Bronchial epithelial cell (primary cell): Measurements from ENCODE around the gene KRT1. TPM values are rescaled to one million over a fixed set of nuclear protein-coding genes. Genes with fewer than 3 reads are reported as not detected.

Source experiments
- DNase-seq: peaks from one replicate; pipeline ENCODE4 v3.0.0-alpha.2; 2010; ENCODE audit warnings: low read depth
- FAIRE-seq: peaks from 2 replicates; lab custom pipeline; 2011; peaks lifted over from hg19 to GRCh38; lab: Jason Lieb, UNC
- H3K27me3 ChIP-seq: 2 replicates; pipeline ENCODE4 v1.5.1; 2011; ENCODE audit warnings: low read length; ENCODE audit not compliant: control insufficient read depth, insufficient read depth
- H3K36me3 ChIP-seq: 2 replicates; pipeline ENCODE4 v1.5.1; 2011; ENCODE audit warnings: low read length; ENCODE audit not compliant: control insufficient read depth, insufficient read depth
- H3K4me3 ChIP-seq: 2 replicates; pipeline ENCODE4 v1.5.1; 2011; ENCODE audit warnings: mild to moderate bottlenecking, low read depth, low read length, control low read depth
- total RNA-seq: library from RNA; depleted of rRNA; stranded (reverse); fragments of >200 nt; gene quantifications from 2 replicates; pipeline ENCODE4 v1.2.1, GENCODE V29; 2014
- TF ChIP-seq, protein P1 (sequence below): IDR thresholded peaks from 2 replicates; pipeline ENCODE4 v1.5.1; 2011; ENCODE audit warnings: mild to moderate bottlenecking, moderate library complexity, low read length, control low read depth, inconsistent platforms; ENCODE audit not compliant: insufficient read depth, severe bottlenecking

KRT1 gene
- total RNA-seq, 1 donor from 2014 or later: not detected

DNA sequence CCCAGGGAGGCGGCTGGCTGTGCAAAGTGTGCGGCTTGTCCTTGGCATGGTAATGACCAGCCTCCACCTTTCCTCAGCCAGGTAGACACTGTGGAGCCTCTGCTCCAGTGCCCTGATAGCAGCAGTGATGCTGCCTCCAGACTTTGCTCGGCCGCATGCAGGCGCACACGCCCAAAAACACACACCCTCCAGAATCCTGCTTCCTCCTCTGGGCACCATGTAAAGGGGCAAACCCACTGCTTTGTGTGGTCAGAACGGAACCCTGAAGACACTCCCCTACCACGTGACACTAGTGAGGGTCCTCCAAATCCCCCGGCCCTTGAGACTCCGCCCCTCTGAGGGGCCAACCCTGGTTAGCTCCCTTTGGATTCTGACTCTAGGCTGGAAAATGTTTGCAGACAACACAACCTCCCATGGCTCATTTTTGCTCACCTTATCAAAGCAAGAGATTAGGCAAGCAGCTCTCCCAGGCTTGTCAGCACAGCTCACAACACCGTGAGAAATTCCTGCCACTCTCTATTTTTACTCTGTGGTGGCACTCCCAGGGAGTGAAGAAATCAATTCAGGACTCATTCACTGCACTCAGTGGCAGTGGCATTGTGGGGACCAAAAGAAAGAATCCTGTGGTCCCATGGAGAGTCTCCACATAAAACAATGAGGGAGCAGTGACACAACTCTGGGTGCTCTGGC, 18.6 kb upstream of the KRT1 start:
- peak; percentile 77 for FAIRE-seq
- peaks cover 19% of the 10 kb centered on the region for H3K27me3 ChIP-seq
- H3K4me3 ChIP-seq: no peak overlapping the region
- DNase-seq: peak; percentile 65
- H3K36me3 ChIP-seq: no peaks in the 10 kb centered on the region
- TF ChIP-seq, protein P1, sequence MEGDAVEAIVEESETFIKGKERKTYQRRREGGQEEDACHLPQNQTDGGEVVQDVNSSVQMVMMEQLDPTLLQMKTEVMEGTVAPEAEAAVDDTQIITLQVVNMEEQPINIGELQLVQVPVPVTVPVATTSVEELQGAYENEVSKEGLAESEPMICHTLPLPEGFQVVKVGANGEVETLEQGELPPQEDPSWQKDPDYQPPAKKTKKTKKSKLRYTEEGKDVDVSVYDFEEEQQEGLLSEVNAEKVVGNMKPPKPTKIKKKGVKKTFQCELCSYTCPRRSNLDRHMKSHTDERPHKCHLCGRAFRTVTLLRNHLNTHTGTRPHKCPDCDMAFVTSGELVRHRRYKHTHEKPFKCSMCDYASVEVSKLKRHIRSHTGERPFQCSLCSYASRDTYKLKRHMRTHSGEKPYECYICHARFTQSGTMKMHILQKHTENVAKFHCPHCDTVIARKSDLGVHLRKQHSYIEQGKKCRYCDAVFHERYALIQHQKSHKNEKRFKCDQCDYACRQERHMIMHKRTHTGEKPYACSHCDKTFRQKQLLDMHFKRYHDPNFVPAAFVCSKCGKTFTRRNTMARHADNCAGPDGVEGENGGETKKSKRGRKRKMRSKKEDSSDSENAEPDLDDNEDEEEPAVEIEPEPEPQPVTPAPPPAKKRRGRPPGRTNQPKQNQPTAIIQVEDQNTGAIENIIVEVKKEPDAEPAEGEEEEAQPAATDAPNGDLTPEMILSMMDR: no peak

DNA sequence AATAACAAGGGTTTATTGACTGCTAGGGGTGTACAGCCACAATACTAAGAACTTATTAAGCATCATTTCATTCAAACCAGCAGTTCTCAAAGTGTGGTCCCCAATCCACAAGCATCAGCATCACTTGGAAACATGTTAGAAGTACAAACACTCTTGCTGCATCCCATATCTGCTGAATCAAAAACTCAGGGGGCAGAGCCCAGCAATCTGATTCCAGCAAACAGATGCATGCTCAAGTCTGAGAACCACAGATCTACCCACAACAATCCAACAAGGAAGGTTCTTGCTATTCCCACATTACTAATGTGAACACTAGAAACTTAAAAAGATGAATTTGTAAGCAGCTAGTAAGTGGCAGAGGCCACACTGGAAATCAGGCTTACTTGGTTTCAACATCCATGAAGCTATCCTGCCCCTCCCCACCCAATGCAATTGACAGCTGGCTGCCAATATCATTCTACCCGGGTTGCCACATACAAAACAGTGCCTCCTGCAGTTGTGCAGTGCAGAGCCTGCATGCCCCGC, 16.9 kb upstream of the KRT1 start:
- H3K36me3 ChIP-seq: no peaks in the 10 kb centered on the region
- DNase-seq (no peak), FAIRE-seq (no peak)
- peaks cover 14% of the 10 kb centered on the region for H3K27me3 ChIP-seq
- H3K4me3 ChIP-seq: no peak overlapping the region
- TF ChIP-seq, protein P1: no peak

DNA sequence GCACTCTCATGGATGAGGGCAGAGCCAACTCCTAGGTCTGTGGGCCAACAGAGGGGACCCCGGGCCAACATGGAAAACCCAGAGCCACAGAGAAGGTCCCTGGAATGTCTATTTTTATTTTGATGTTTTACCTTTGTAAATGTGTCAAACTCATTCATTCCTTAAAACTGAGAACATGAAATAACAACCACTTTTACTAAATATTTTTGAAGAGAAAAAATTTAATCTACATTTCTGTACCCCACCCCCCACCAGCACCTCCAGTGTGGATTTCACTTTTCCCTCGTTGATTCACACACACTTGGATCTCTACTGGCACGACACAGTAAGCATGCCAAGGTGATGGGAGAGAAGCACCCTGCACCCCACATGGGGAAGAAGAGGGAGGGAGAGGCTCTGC, 16.4 kb upstream of the KRT1 start:
- H3K36me3 ChIP-seq: no peaks in the 10 kb centered on the region
- H3K27me3 ChIP-seq: peaks cover 15% of the 10 kb centered on the region
- DNase-seq (no peak), FAIRE-seq (no peak)
- no peak overlapping the region for H3K4me3 ChIP-seq
- TF ChIP-seq, protein P1: no peak

DNA sequence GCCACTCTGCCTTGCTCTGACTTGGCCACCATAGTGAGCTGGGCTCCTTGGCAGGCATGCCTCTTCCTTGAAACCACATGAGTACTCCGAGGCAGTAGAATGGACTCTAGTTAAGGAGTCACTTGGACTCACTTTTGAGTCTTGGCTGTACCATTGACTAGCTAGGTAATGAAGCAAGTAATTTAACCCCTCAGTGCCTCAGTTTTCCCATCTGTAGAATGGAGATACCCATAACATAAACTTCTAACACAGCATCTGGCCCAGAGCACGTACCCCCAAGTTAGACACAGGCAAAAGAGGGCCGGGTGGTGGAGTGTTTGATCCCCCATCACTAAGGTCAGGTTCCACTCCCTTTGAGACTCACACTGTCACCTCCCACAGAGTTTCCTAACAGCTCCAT, 14.8 kb upstream of the KRT1 start:
- Histone ChIP-seq H3K36me3 (no peaks in the 10 kb centered on the region), H3K27me3 (peaks cover 10% of the 10 kb centered on the region), H3K4me3 (no peak overlapping the region)
- DNase-seq (no peak), FAIRE-seq (no peak)
- TF ChIP-seq, protein P1: no peak

DNA sequence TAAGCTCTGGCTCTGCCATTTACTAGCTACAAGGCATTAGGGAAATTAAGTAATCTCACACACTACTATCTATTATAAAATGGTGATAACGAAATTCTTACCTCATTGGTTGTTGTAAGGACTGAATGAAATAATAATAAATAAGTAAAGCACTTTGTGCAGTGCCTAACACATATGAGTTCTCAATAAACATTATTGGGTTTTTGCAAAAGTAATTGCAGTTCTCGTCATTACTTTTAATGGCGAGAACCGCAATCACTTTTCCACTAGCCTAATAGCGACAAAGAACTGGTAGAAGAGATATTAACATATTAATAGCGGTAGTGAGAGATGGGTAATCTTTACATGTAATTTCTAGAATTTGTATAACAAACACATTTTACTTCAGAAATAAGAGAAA, 13.9 kb upstream of the KRT1 start:
- peaks cover 9% of the 10 kb centered on the region for H3K27me3 ChIP-seq
- no peaks in the 10 kb centered on the region for H3K36me3 ChIP-seq
- TF ChIP-seq, protein P1: no peak
- DNase-seq (no peak), FAIRE-seq (no peak)
- no peak overlapping the region for H3K4me3 ChIP-seq
